GM12878 (cell line): ENCODE data around the gene SETBP1. TPM values are rescaled to one million over a fixed set of nuclear protein-coding genes. Genes with fewer than 3 reads are reported as not detected.

Experiments
- ATAC-seq: fragments of 200-7000 bp; cut with Tn5 transposase; 3 replicates; pipeline ENCODE4 v1.9.1; 2020; ENCODE audit warnings: mild to moderate bottlenecking, moderate library complexity
- BruUV-seq: library from RNA; stranded (reverse); fragments of 400-500 nt; replicated peaks from 2 replicates; lab custom pipeline; 2021; lab: Mats Ljungman, UMichigan
- CTCF ChIA-PET: fragments of 300-600 bp; sonication (Branson Sonifier 250); formaldehyde crosslinking; extraction: SDS; loops from one replicate; lab custom pipeline; 2021; ENCODE audit warnings: inconsistent platforms; lab: Yijun Ruan, JAX
- POLR2A ChIA-PET: fragments of 350-600 bp; formaldehyde crosslinking; extraction: SDS; loops from one replicate; lab custom pipeline; 2021; ENCODE audit warnings: inconsistent platforms; lab: Charles Lee
- RAD21 ChIA-PET: fragments of 300-600 bp; sonication (Branson Sonifier 250); formaldehyde crosslinking; loops from one replicate; lab custom pipeline; 2023; ENCODE audit warnings: antibody characterized with exemption; ENCODE audit not compliant: unreplicated experiment; lab: Charles Lee
- SMC1A ChIA-PET: fragments of 300-600 bp; sonication (Branson Sonifier 250); formaldehyde crosslinking; loops from one replicate; lab custom pipeline; 2023; ENCODE audit not compliant: unreplicated experiment, uncharacterized antibody; lab: Charles Lee
- DNase-seq: peaks from one replicate; pipeline ENCODE4 v3.0.0-alpha.2; 2011; ENCODE audit warnings: low read depth, low spot score
- FAIRE-seq: peaks from 3 replicates; lab custom pipeline; 2011; peaks lifted over from hg19 to GRCh38; lab: Jason Lieb, UNC
- H2AFZ ChIP-seq: 2 replicates; pipeline ENCODE4 v1.6.0; 2011; ENCODE audit warnings: low read depth, low read length, control low read depth; ENCODE audit not compliant: control insufficient read depth
- H3K27ac ChIP-seq: 2 replicates; pipeline ENCODE4 v1.5.1; 2011; ENCODE audit warnings: control low read depth; ENCODE audit not compliant: control insufficient read depth, insufficient read depth
- H3K27me3 ChIP-seq, 2 experiments: replicated peaks in 1 of 2; 2 replicates each; pipeline versions ENCODE4 v1.6.0 to v1.6.1; 2011; ENCODE audit warnings: low read length in 1 of 2; ENCODE audit not compliant: control insufficient read depth in 2 of 2, insufficient read depth in 2 of 2
- H3K36me3 ChIP-seq, 2 experiments: 2 replicates each; pipeline ENCODE4 v1.5.1; 2011; ENCODE audit warnings: low read length in 1 of 2; ENCODE audit not compliant: control insufficient read depth in 2 of 2, insufficient read depth in 2 of 2
- H3K4me1 ChIP-seq: 2 replicates; pipeline ENCODE4 v1.6.1; 2011; ENCODE audit warnings: mild to moderate bottlenecking, low read length, moderate library complexity, mixed read lengths; ENCODE audit not compliant: control insufficient read depth, insufficient read depth
- H3K4me2 ChIP-seq: 2 replicates; pipeline ENCODE4 v1.6.0; 2011; ENCODE audit warnings: control low read depth; ENCODE audit not compliant: control insufficient read depth, insufficient read depth
- H3K4me3 ChIP-seq: fragments of 200-600 bp; sonication (generic); 2 replicates; pipeline ENCODE4 v1.5.1; 2016
- H3K79me2 ChIP-seq: 2 replicates; pipeline ENCODE4 v1.6.0; 2011; ENCODE audit warnings: low read length; ENCODE audit not compliant: control insufficient read depth, insufficient read depth
- H3K9ac ChIP-seq: 2 replicates; pipeline ENCODE4 v1.8.0; 2011; ENCODE audit warnings: low read length, control low read depth, mixed read lengths; ENCODE audit not compliant: control insufficient read depth, insufficient read depth
- H3K9me3 ChIP-seq: replicated peaks from 3 replicates; pipeline ENCODE4 v1.5.1; 2011; ENCODE audit warnings: mild to moderate bottlenecking, low read length; ENCODE audit not compliant: control insufficient read depth, insufficient read depth
- H4K20me1 ChIP-seq: 2 replicates; pipeline ENCODE4 v1.6.0; 2011; ENCODE audit not compliant: control insufficient read depth, insufficient read depth
- E2F8 ChIP-seq: fragments of 450-650 bp; IDR thresholded peaks from 2 replicates; pipeline ENCODE4 v1.6.1; 2018; ENCODE audit warnings: mild to moderate bottlenecking, low read depth, moderate library complexity; ENCODE audit not compliant: partially characterized antibody
- MLLT1 ChIP-seq: fragments of 450-650 bp; IDR thresholded peaks from 2 replicates; pipeline ENCODE4 v1.6.1; 2016; ENCODE audit warnings: mild to moderate bottlenecking
- POU2F2 ChIP-seq: IDR thresholded peaks from 3 replicates; pipeline ENCODE4 v1.6.1; 2011; ENCODE audit warnings: low read depth, mild to moderate bottlenecking, low read length, borderline replicate concordance
- TCF7 ChIP-seq: IDR thresholded peaks from 2 replicates; pipeline ENCODE4 v1.6.1; 2014; ENCODE audit warnings: antibody characterized with exemption, borderline replicate concordance
- ZBTB33 ChIP-seq: fragments of 450-650 bp; IDR thresholded peaks from 2 replicates; pipeline ENCODE4 v1.6.1; 2017; ENCODE audit warnings: mild to moderate bottlenecking
- WGBS: methylation state at CpG from one replicate; pipeline ENCODE4 v1.1.6; 2016; ENCODE audit warnings: low lambda C conversion rate; ENCODE audit not compliant: insufficient replicate concordance, insufficient coverage; ENCODE audit errors: missing lambda C conversion rate; 5-methylcytosine and 5-hydroxymethylcytosine counted together
- in situ Hi-C: fragments of 300-500 bp; cut with MboI; formaldehyde crosslinking; loops from 9 replicates; pipeline ENCODE4 v1.14.3; 2018; ENCODE audit warnings: mixed read lengths
- intact Hi-C: fragments of 100-400 bp; cut with micrococcal nuclease; formaldehyde crosslinking; loops from one replicate; pipeline ENCODE4 v1.14.2; 2022; ENCODE audit not compliant: unreplicated experiment
- polyA plus RNA-seq, 11 experiments: library from polyadenylated mRNA; depleted of rRNA in 4 of 11; unstranded in 6 of 11; stranded (reverse) in 5 of 11; fragments of >200 nt; fragmentation: Nextera tagmentation in 4 of 11; fragmentation: Illumina TruSeq in 1 of 11; extraction: Ambion mirVana in 4 of 11; extraction: Trizol in 1 of 11; gene quantifications; 1 replicate in 1 of 11; 2 replicates in 10 of 11; pipeline versions ENCODE4 v1.2.1 to v1.2.3, GENCODE V29; 2011 to 2016; ENCODE audit warnings: inconsistent platforms in 2 of 11, missing spikeins in 2 of 11, low read depth in 1 of 11
- total RNA-seq, 4 experiments: library from RNA; depleted of rRNA in 3 of 4; stranded (reverse); fragments of >200 nt in 3 of 4; fragmentation: Illumina TruSeq in 1 of 4; extraction: Trizol in 1 of 4; gene quantifications; 2 replicates each; pipeline versions ENCODE4 v1.2.1 to v1.2.3, GENCODE V29; 2013 to 2021

Gene SETBP1
- total and polyA plus RNA-seq, 10 of the 15 experiments (the other 5 are each of a cell fraction or from before 2014, with no cell fraction given): 0.99 to 29.7 (median 8.3) TPM

GRCh38 chr18:44805643-44806042 lies 125.0 kb downstream of the SETBP1 start:
- Histone ChIP-seq H4K20me1 (no peaks in the 10 kb centered on the region), H3K27me3 (no peaks in the 10 kb centered on the region), H3K9ac (no peak overlapping the region), H3K9me3 (no peaks in the 10 kb centered on the region; the same call in 2 of the 3 replicates), H2AFZ (no peak overlapping the region), H3K4me2 (no peak overlapping the region), H3K79me2 (no peaks in the 10 kb centered on the region), H3K27ac (no peak overlapping the region), H3K36me3 (peaks cover 1% of the 10 kb centered on the region in 2 experiments; a peak in 2 of 4 replicates), H3K4me3 (no peak overlapping the region), H3K4me1 (peaks cover 19% of the 10 kb centered on the region)
- ChIA-PET POLR2A (interaction anchor here (0.7 to 1.7 kb wide), 2 partner anchors 10 kb away, joined by 3 to 5 read pairs; no protein-coding TSS in a partner anchor), RAD21 (interaction anchor here (1.1 to 2.3 kb wide), 6 partner anchors 17 to 143 kb away, joined by 3 to 12 read pairs (median 4); no protein-coding TSS in a partner anchor), SMC1A (interaction anchor here (0.7 to 6.6 kb wide), 10 partner anchors 10 to 107 kb away, joined by 3 to 43 read pairs (median 6); no protein-coding TSS in a partner anchor), CTCF (interaction anchor here (1.1 to 1.4 kb wide), 4 partner anchors 12 to 174 kb away, joined by 3 to 4 read pairs (median 4); no protein-coding TSS in a partner anchor)
- TF ChIP-seq POU2F2 (no peak), E2F8 (no peak), MLLT1 (no peak), ZBTB33 (no peak), TCF7 (no peak)
- FAIRE-seq: no peak
- no TSS peak for BruUV-seq
- WGBS: 95% methylated on average over 3 of the region's 3 CpGs
- no peak for DNase-seq
- peak; percentile 24 for ATAC-seq
- in situ Hi-C loops (no loop called here), intact Hi-C loops (no loop called here)
